GM18520 (cell line): ENCODE measurements around the gene ZBTB7B.
"Not testable (repeated sequence)": the region's sequence is repeated elsewhere in the genome, so short reads cannot be mapped to it uniquely, and the experiment has no call there.

ENCODE experiments used
- ATAC-seq: cut with Tn5 transposase; IDR thresholded peaks from one replicate; pipeline ENCODE4 v1.9.1; 2021; ENCODE audit not compliant: unreplicated experiment

The ZBTB7B gene

GRCh38 chr1:154986736-154987135 lies 15.9 kb upstream of the ZBTB7B start:
- ATAC-seq, result not testable (repeated sequence)

- no peak for ATAC-seq
Measured at GRCh38 chr1:154987326-154987725, 15.3 kb upstream of the ZBTB7B start.

- ATAC-seq, result no peak
Measured at GRCh38 chr1:154988058-154988954, 14.3 kb upstream of the ZBTB7B start.

GRCh38 chr1:154989195-154989860 lies 13.3 kb upstream of the ZBTB7B start:
- no peak for ATAC-seq

DNA sequence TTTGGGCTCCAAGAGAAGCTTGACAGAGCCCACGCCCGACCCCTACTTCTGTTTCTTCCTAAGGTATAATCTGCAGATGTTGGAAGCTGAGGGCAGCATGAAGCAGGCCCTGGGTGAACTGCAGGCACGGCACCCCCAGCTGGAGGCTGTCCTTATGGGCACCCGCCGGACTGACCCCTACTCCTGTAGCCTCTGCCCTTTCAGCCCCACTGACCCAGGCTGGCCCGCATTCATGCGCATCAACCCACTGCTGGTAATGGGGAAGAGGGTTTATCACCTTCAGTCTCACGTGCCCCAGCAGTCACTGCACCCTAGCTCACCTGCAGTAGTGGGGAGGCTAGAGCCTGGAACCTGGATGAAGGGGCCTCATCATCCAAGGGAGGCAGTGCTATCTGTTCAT lies 12.3 kb upstream of the ZBTB7B start:
- ATAC-seq, result no peak

DNA sequence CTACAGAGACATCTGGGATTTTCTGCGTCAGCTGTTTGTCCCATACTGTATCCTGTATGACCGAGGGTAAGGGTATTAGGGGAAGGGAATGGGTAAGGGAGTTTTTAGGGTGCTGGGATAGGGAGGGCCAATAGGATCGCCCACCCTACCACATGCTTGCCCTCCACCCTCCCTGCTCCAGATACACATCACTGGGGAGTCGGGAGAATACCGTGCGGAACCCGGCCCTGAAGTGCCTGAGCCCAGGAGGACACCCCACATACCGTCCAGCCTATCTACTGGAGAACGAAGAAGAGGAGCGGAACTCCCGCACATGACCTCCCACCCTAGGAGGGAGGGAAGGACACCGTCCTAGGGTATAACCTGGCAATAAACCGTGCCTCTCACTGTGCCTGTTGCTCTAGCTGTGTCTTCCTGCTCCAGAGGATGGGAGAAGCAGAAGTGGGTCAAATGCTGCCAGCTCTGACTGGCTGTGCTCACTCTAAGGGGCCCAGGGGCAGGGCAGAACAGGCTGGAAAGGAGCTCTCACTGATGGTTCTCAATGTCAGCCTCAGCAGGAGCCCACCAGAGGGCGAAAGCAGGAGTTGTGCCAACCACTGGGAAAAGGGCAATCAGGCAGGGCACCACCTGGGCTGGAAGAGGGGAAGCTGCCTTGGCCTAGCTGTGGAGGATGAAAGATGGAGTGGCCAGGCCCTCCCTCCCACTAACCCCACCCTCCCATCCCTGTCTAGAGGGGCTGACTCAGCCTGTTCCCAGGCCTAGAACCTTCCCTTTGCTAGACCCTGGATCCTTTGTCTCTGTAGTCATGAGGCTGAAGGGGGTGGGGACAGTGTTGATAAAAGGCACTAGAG lies 9.7 kb upstream of the ZBTB7B start:
- ATAC-seq, result no peak

GRCh38 chr1:154993572-154994268 lies 8.9 kb upstream of the ZBTB7B start, which contains the start of gene LENEP:
Gene LENEP (plus strand): TSS chr1:154993586. CDS start chr1:154993608, 22 bp downstream.
- ATAC-seq, result no peak

GRCh38 chr1:154994269-154994587 lies 8.4 kb upstream of the ZBTB7B start:
- no peak for ATAC-seq

- no peak for ATAC-seq
Measured at GRCh38 chr1:154994591-154994990, 8.0 kb upstream of the ZBTB7B start.

DNA sequence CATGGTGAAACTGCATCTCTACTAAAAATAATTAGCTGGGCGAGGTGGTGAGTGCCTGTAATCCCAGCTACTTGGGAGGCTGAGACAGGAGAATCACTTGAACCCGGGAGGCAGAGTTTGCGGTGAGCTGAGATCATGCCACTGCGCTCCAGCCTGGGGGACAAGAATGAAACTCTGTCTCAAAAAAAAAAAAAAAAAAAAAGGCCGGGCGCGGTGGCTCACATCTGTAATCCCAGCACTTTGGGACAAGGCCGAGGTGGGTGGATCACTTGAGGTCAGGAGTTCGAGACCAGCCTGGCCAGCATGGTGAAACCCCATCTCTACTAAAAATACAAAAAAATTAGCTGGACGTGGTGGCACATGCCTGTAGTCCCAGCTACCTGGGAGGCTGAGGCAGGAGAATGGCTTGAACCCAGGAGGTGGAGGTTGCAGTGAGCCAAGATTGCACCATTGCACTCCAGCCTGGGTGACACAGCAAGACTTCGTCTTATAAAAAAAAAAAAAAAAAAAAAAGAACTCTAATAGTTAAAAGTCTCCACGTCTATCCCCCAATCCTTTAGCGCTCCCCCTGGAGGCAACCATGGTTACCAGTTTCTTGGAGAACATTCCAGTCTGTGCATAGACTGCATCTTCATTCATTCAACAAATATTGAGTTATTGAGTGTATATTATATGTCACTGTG lies 7.2 kb upstream of the ZBTB7B start:
- not testable (repeated sequence) for ATAC-seq

GRCh38 chr1:154996966-154997701 lies 5.5 kb upstream of the ZBTB7B start:
- no peak for ATAC-seq

- no peak for ATAC-seq
Measured at GRCh38 chr1:154998201-154998780, 4.3 kb upstream of the ZBTB7B start.

DNA sequence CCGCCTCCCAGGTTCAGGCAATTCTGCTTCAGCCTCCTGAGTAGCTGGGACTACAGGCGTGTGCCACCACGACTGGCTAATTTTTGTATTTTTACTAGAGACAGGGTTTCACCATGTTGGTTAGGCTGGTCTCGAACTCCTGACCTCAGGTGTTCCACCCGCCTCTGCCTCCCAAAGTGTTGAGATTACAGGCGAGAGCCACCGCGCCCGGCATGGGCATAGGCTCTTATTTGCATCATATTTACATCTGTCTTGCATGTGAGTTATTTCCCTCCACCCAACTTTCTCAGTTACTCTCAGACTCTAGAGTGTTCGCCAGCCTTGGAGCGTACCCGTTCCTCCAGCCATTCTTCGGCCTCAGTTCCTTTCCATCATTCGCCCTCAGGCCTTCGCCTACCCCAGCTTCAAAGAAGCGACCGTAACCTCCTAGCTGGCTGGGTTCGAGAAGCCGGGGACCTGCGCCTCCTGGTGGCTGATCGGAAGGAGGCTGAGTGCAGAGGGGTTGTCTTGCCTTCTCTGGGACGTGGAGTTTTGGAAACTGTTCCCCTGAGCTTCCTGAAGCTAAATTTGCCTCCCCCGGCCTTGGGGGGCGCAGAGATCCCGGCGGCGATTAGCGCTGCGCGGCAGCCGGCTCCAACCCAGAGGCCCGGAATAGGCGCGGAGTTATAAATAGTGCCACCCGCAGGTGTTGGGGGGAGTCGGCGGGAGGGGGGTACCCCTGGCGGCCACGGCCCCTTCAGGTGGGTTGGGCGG lies 3.6 kb upstream of the ZBTB7B start:
- ATAC-seq, result no peak

- no peak for ATAC-seq
Measured at GRCh38 chr1:154999571-155000410, 2.8 kb upstream of the ZBTB7B start.

- no peak for ATAC-seq
Measured at GRCh38 chr1:155000411-155000725, 2.2 kb upstream of the ZBTB7B start.

DNA sequence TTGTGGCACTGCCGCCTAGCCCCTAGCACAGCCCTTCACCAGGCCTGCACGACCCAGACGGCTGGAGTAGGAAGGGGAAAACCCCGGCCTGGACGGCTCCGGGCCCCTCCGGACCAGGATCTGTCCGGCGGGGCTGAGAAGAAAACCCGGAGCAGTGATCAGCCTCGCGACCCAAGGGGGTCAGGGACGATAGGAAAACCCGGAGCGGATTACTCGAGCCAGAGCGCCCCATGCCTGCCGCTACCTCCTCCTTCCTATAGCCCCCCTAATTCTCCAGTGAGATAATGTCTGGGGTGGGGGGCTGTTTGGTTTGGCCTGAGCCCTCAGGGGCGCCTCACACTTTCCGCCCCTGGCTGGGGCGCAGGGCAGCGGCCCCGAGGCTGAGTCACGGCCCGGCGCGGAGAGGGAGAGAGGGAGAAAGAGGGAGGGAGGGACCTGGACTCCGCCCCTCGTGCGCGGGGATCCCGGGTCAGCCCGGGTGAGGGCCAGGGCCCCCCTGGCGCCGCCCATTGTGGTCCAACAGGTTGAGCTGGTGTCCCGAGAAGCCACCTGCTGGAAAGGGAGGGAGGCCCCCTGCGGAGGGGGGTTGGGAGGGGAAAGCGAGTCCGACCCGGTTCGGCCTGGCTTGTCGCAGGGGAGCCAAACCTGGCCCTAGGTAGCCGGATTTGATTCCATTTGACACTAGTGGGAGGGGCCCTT lies 1.7 kb upstream of the ZBTB7B start:
- ATAC-seq, result peak; percentile 30

DNA sequence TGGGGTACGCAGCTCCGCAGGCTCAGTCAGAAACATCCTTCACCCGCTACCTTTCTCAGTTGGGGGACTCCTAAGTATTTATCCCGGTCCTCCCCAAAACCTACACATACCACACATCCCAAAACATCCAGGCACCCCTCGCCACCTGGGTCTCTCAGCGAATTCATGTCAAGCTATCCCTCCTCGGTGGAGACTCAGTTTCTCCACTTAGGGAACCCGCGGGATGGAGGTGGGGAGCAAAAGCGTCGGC lies 1.3 kb upstream of the ZBTB7B start:
- no peak for ATAC-seq
